ENCODE results near the gene MED6.

DNA sequence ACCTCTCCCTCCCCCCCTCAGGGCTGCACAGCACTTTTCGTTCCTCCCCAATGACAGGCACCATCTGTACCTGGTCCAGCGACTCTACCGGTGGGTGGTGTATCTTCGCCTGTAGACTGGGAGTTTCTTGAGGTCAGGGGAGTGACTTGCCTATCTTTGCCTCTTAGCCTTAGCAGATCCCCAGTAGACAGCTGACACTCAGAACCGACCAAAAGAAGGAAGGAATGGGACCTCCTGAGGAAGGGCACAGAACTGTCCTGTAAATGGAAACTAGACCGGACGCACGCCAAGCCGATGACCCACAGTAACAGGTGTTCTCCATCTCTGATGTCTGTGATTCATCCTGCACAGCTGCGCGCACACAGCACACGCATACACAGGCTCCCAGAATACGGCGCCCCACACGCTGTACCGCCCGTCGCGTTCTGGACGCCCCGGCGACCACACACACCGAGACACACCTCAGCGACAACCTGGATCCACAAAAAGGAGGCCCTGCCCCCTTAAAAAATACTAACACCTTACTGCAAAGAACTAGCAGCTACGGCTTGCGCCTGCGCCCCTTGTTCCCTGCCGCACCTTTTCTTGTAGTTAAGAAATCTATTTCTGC, 40.6 kb upstream of the MED6 start:
- no peak for TF ChIP-seq EZH2 (IDR thresholded peaks at IDR 0.05; ENCODE audit: borderline replicate concordance, low read length)
- TF ChIP-seq, protein P1, sequence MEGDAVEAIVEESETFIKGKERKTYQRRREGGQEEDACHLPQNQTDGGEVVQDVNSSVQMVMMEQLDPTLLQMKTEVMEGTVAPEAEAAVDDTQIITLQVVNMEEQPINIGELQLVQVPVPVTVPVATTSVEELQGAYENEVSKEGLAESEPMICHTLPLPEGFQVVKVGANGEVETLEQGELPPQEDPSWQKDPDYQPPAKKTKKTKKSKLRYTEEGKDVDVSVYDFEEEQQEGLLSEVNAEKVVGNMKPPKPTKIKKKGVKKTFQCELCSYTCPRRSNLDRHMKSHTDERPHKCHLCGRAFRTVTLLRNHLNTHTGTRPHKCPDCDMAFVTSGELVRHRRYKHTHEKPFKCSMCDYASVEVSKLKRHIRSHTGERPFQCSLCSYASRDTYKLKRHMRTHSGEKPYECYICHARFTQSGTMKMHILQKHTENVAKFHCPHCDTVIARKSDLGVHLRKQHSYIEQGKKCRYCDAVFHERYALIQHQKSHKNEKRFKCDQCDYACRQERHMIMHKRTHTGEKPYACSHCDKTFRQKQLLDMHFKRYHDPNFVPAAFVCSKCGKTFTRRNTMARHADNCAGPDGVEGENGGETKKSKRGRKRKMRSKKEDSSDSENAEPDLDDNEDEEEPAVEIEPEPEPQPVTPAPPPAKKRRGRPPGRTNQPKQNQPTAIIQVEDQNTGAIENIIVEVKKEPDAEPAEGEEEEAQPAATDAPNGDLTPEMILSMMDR (conservative IDR thresholded peaks at IDR 0.05 in 1 of 2, IDR thresholded peaks at IDR 0.05 in 1 of 2; ENCODE audit: extremely low read depth in 1 of 2, insufficient read depth in 1 of 2, low read depth in 1 of 2, low read length in 2 of 2), result no peak
